IMR-90 (cell line): ENCODE results near the gene RAB11FIP3.

Experiments used
- BHLHE40 ChIP-seq: fragments of 150-350 bp; IDR thresholded peaks from 2 replicates; pipeline ENCODE4 v1.6.1; 2016; ENCODE audit warnings: mild to moderate bottlenecking, low read depth, low read length
- CEBPB ChIP-seq: IDR thresholded peaks from 2 replicates; pipeline ENCODE4 v1.6.1; 2012; ENCODE audit warnings: low read depth, low read length, improper control_type of control experiment
- MAZ ChIP-seq: IDR thresholded peaks from 2 replicates; pipeline ENCODE4 v1.6.1; 2012; ENCODE audit warnings: low read depth, mild to moderate bottlenecking, low read length, improper control_type of control experiment, moderate library complexity, borderline replicate concordance
- MXI1 ChIP-seq: IDR thresholded peaks from 2 replicates; pipeline ENCODE4 v1.6.1; 2012; ENCODE audit warnings: low read depth, mild to moderate bottlenecking, low read length, moderate library complexity, borderline replicate concordance
- POLR2A ChIP-seq: IDR thresholded peaks from 2 replicates; pipeline ENCODE4 v1.6.1; 2012; ENCODE audit warnings: mild to moderate bottlenecking, low read depth, low read length
- RAD21 ChIP-seq: IDR thresholded peaks from 2 replicates; pipeline ENCODE4 v1.6.1; 2012; ENCODE audit warnings: low read length, improper control_type of control experiment
- RFX5 ChIP-seq: IDR thresholded peaks from 2 replicates; pipeline ENCODE4 v1.8.0; 2012; ENCODE audit warnings: low read depth, mild to moderate bottlenecking, low read length, moderate library complexity
- TF ChIP-seq, protein P1 (sequence below): fragments of 150-350 bp; IDR thresholded peaks from 2 replicates; pipeline ENCODE4 v1.6.1; 2017; ENCODE audit warnings: mild to moderate bottlenecking, antibody characterized with exemption, low read length, low read depth
- TF ChIP-seq, protein P2 (sequence below): conservative IDR thresholded peaks from 2 replicates; pipeline ENCODE4 v1.5.1; 2012; ENCODE audit warnings: mild to moderate bottlenecking, low read depth, low read length, improper control_type of control experiment
- TF ChIP-seq, protein P3 (sequence below): fragments of 150-350 bp; IDR thresholded peaks from 2 replicates; pipeline ENCODE4 v1.6.1; 2016; ENCODE audit warnings: low read depth, mild to moderate bottlenecking, low read length, moderate library complexity, borderline replicate concordance

DNA sequence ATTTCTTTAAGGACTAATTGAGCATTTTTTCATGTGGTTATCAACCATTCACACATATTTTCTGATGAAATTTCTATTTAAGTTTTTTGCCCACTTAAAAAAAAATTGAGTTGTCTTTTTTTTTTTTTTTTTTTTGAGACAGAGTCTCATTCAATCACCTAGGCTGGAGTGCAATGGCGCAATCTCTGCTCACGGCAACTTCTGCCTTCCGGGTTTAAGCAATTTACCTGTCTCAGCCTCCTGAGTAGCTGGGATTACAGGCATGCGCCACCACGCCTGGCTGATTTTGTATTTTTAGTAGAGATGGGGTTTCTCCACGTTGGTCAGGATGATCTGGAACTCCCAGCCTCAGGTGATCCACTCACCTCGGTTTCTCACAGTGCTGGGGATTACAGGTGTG is 34.3 kb downstream of the RAB11FIP3 start:
- TF ChIP-seq, protein P1, sequence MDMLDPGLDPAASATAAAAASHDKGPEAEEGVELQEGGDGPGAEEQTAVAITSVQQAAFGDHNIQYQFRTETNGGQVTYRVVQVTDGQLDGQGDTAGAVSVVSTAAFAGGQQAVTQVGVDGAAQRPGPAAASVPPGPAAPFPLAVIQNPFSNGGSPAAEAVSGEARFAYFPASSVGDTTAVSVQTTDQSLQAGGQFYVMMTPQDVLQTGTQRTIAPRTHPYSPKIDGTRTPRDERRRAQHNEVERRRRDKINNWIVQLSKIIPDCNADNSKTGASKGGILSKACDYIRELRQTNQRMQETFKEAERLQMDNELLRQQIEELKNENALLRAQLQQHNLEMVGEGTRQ: no peak
- TF ChIP-seq, protein P2, sequence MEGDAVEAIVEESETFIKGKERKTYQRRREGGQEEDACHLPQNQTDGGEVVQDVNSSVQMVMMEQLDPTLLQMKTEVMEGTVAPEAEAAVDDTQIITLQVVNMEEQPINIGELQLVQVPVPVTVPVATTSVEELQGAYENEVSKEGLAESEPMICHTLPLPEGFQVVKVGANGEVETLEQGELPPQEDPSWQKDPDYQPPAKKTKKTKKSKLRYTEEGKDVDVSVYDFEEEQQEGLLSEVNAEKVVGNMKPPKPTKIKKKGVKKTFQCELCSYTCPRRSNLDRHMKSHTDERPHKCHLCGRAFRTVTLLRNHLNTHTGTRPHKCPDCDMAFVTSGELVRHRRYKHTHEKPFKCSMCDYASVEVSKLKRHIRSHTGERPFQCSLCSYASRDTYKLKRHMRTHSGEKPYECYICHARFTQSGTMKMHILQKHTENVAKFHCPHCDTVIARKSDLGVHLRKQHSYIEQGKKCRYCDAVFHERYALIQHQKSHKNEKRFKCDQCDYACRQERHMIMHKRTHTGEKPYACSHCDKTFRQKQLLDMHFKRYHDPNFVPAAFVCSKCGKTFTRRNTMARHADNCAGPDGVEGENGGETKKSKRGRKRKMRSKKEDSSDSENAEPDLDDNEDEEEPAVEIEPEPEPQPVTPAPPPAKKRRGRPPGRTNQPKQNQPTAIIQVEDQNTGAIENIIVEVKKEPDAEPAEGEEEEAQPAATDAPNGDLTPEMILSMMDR: no peak
- TF ChIP-seq RAD21: no peak
- TF ChIP-seq POLR2A: no peak
- TF ChIP-seq, protein P3, sequence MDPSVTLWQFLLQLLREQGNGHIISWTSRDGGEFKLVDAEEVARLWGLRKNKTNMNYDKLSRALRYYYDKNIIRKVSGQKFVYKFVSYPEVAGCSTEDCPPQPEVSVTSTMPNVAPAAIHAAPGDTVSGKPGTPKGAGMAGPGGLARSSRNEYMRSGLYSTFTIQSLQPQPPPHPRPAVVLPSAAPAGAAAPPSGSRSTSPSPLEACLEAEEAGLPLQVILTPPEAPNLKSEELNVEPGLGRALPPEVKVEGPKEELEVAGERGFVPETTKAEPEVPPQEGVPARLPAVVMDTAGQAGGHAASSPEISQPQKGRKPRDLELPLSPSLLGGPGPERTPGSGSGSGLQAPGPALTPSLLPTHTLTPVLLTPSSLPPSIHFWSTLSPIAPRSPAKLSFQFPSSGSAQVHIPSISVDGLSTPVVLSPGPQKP: no peak
- no peak for TF ChIP-seq MXI1
- no peak for TF ChIP-seq BHLHE40
- no peak for TF ChIP-seq RFX5
- TF ChIP-seq CEBPB: no peak
- no peak for TF ChIP-seq MAZ
